Caco-2 (cell line): ENCODE results near the gene SLC4A1. TPM values are rescaled to one million over a fixed set of nuclear protein-coding genes. Genes with fewer than 3 reads are reported as not detected.

Experiments
- BruUV-seq: library from RNA; stranded (reverse); fragments of 400-500 nt; replicated peaks from 2 replicates; lab custom pipeline; 2021; lab: Mats Ljungman, UMichigan
- CTCF ChIA-PET: fragments of 300-600 bp; sonication (Branson Sonifier 250); formaldehyde crosslinking; loops from one replicate; lab custom pipeline; 2022; ENCODE audit warnings: antibody characterized with exemption; lab: Charles Lee
- POLR2A ChIA-PET: fragments of 300-600 bp; sonication (Branson Sonifier 250); formaldehyde crosslinking; loops from one replicate; lab custom pipeline; 2022; ENCODE audit warnings: antibody characterized with exemption; lab: Charles Lee
- DNase-seq, 2 experiments: peaks; one replicate each; pipeline versions ENCODE4 v3.0.0 to v3.0.0-alpha.2; 2020 to 2022
- H3K27me3 ChIP-seq: replicated peaks from 2 replicates; pipeline ENCODE4 v1.6.0; 2011; ENCODE audit warnings: low read length; ENCODE audit not compliant: control insufficient read depth, insufficient read depth
- H3K36me3 ChIP-seq: 2 replicates; pipeline ENCODE4 v1.5.1; 2011; ENCODE audit warnings: low read length; ENCODE audit not compliant: control insufficient read depth, insufficient read depth
- H3K4me1 ChIP-seq: fragments of 250-450 bp; sonication (Bioruptor Pico); 2 replicates; pipeline ENCODE4 v1.5.1; 2020; ENCODE audit warnings: mild to moderate bottlenecking
- H3K4me3 ChIP-seq: 2 replicates; pipeline ENCODE4 v1.5.1; 2011; ENCODE audit warnings: low read depth, mild to moderate bottlenecking, control low read depth, low read length
- H3K9me3 ChIP-seq: fragments of 250-450 bp; sonication (Bioruptor Pico); 2 replicates; pipeline ENCODE4 v1.5.1; 2020; ENCODE audit warnings: mild to moderate bottlenecking, moderate library complexity
- H3K27ac Mint-ChIP-seq: one replicate; pipeline ENCODE4 v1.8.0; 2022; ENCODE audit warnings: mixed read lengths; ENCODE audit not compliant: unreplicated experiment
- H3K27me3 Mint-ChIP-seq: one replicate; pipeline ENCODE4 v1.8.0; 2022; ENCODE audit warnings: mixed read lengths; ENCODE audit not compliant: insufficient read depth, unreplicated experiment
- H3K36me3 Mint-ChIP-seq: one replicate; pipeline ENCODE4 v1.8.0; 2022; ENCODE audit warnings: mild to moderate bottlenecking, mixed read lengths; ENCODE audit not compliant: insufficient read depth, unreplicated experiment
- H3K4me1 Mint-ChIP-seq: one replicate; pipeline ENCODE4 v1.8.0; 2022; ENCODE audit warnings: low read depth, mixed read lengths; ENCODE audit not compliant: unreplicated experiment
- H3K4me3 Mint-ChIP-seq: one replicate; pipeline ENCODE4 v1.8.0; 2022; ENCODE audit warnings: mild to moderate bottlenecking, moderate library complexity, mixed read lengths; ENCODE audit not compliant: unreplicated experiment
- H3K9me3 Mint-ChIP-seq: one replicate; pipeline ENCODE4 v1.8.0; 2022; ENCODE audit warnings: mixed read lengths; ENCODE audit not compliant: unreplicated experiment
- intact Hi-C: fragments of 100-400 bp; cut with micrococcal nuclease; formaldehyde crosslinking; loops from one replicate; pipeline ENCODE4 v1.10.0; 2022; ENCODE audit not compliant: unreplicated experiment
- total RNA-seq: library from RNA; stranded (reverse); gene quantifications from 2 replicates; pipeline ENCODE4 v1.2.3, GENCODE V29; 2022
- TF ChIP-seq, protein P1 (sequence below), 2 experiments: fragments of 200-600 bp in 1 of 2; IDR thresholded peaks; 1 replicate in 1 of 2; 2 replicates in 1 of 2; pipeline versions ENCODE4 v1.5.1 to v1.8.0; 2011 to 2022; ENCODE audit warnings: antibody characterized with exemption in 1 of 2, control low read depth in 1 of 2, inconsistent platforms in 1 of 2, low read depth in 1 of 2, low read length in 1 of 2, mild to moderate bottlenecking in 1 of 2, moderate library complexity in 1 of 2; ENCODE audit not compliant: insufficient read depth in 1 of 2, severe bottlenecking in 1 of 2, unreplicated experiment in 1 of 2

Gene SLC4A1
- total RNA-seq, 1 experiment from 2014 or later = not detected

DNA sequence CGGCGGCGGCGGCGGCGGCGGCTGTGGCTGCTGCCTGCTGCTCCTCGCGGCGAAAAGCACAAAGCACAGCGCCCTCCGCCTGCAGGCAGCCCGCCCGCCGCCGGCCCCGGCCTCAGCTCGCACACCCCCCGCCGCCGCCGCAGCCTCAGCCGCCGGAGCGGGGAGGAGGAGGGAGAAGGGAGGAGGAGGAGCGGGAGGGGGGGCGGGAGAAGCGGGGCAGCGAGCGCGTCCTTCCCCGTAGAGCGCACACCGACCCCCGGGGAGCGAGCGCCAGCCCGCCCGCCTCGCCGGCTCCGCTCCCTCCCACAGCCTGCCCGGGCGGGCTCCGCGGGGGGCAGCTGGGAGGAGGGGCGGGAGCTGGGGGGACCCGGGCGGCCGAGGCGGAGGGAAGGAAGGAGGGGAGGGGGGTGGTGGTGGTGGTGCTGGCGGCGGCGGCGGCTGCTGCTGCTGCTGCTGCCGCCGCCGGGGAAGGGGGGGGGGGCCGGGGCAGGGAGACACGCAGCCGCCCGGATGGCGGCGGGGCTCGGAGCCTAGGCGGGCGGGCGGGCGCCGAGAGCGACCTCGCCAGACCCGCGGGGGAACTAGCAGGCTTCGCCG, 48.2 kb downstream of the SLC4A1 start, which contains the start of gene UBTF:
Gene UBTF (minus strand): TSS at position 60 of the 597 bp plus-strand sequence. CDS start 1,446 bp downstream, outside the sequence.
- intact Hi-C loops = loop anchor here (2.0 to 5.0 kb wide), 2 partner anchors 88 to 105 kb away; partner anchors contain the start of genes RUNDC3A and SLC25A39
- Mint-ChIP-seq H3K4me3 (peak within 1 kb of the TSS; percentile 97), H3K4me1 (peaks cover 7% of the 10 kb centered on the region), H3K36me3 (peaks cover 42% of the 10 kb centered on the region), H3K27ac (peak within 1 kb of the TSS; percentile 69), H3K27me3 (no peaks in the 10 kb centered on the region), H3K9me3 (no peaks in the 10 kb centered on the region)
- BruUV-seq = no TSS peak
- POLR2A ChIA-PET = interaction anchor here (0.6 to 2.6 kb wide), 4 partner anchors 11 to 111 kb away, joined by 4 to 9 read pairs (median 4); partner anchors contain the start of genes RUNDC3A and TMUB2
- peak; percentile 62 to 78 for DNase-seq
- H3K27me3 ChIP-seq = no peaks in the 10 kb centered on the region
- H3K4me3 ChIP-seq = peak within 1 kb of the TSS; percentile 98
- H3K9me3 ChIP-seq = no peaks in the 10 kb centered on the region
- peaks cover 9% of the 10 kb centered on the region for H3K4me1 ChIP-seq
- TF ChIP-seq, protein P1, sequence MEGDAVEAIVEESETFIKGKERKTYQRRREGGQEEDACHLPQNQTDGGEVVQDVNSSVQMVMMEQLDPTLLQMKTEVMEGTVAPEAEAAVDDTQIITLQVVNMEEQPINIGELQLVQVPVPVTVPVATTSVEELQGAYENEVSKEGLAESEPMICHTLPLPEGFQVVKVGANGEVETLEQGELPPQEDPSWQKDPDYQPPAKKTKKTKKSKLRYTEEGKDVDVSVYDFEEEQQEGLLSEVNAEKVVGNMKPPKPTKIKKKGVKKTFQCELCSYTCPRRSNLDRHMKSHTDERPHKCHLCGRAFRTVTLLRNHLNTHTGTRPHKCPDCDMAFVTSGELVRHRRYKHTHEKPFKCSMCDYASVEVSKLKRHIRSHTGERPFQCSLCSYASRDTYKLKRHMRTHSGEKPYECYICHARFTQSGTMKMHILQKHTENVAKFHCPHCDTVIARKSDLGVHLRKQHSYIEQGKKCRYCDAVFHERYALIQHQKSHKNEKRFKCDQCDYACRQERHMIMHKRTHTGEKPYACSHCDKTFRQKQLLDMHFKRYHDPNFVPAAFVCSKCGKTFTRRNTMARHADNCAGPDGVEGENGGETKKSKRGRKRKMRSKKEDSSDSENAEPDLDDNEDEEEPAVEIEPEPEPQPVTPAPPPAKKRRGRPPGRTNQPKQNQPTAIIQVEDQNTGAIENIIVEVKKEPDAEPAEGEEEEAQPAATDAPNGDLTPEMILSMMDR (IDR thresholded peaks at IDR 0.05; ENCODE audit: insufficient read depth in 1 of 2, low read depth in 1 of 2, low read length in 1 of 2, severe bottlenecking in 1 of 2, unreplicated experiment in 1 of 2) = no peak
- CTCF ChIA-PET = interaction anchor here (0.7 to 1.8 kb wide), 2 partner anchors 32 to 107 kb away, joined by 3 to 5 read pairs; no protein-coding TSS in a partner anchor
- H3K36me3 ChIP-seq = peaks cover 10% of the 10 kb centered on the region

DNA sequence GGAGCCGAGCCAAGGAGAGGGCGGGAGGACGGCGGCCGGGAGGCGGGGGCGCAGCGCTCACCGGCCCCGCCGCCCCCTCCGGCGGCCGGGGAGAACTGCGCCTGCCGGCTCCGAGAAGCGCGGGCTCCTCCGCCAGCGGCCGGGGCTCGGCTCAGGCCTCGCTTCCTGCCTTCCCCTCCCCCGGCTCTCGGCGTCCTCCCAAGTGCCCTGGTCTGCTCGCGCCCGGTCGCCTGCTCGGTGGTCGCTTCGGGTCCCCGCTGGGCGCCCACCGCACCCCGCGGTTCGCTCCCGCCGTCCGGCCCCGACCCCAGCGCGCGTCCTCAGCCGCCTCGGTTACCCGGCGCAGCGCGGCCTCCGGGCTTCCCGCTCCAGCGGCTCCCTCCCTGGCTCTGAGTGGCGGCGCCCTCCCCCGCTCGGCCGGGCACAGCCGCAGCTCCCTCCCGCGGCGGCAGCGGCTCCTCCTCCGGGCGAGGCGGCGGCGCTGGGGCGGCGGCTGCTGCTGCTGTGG, 48.8 kb downstream of the SLC4A1 start:
- POLR2A ChIA-PET = interaction anchor here (0.6 to 2.6 kb wide), 3 partner anchors 32 to 112 kb away, joined by 4 to 9 read pairs (median 5); partner anchors contain the start of genes RUNDC3A and TMUB2
- no peaks in the 10 kb centered on the region for H3K27me3 ChIP-seq
- peak in 1 of 2 experiments; percentile 85 for DNase-seq
- TF ChIP-seq, protein P1 (IDR thresholded peaks at IDR 0.05; ENCODE audit: insufficient read depth in 1 of 2, low read depth in 1 of 2, low read length in 1 of 2, severe bottlenecking in 1 of 2, unreplicated experiment in 1 of 2) = peak; percentile 24 to 60
- Mint-ChIP-seq H3K36me3 (peaks cover 45% of the 10 kb centered on the region), H3K4me1 (peaks cover 7% of the 10 kb centered on the region), H3K27ac (no peak overlapping the region), H3K27me3 (no peaks in the 10 kb centered on the region), H3K4me3 (peak overlapping the region; percentile 79), H3K9me3 (no peaks in the 10 kb centered on the region)
- BruUV-seq = no TSS peak
- H3K4me1 ChIP-seq = peaks cover 9% of the 10 kb centered on the region
- intact Hi-C loops = loop anchor here (2.0 kb wide), 1 partner anchor 106 kb away; the partner anchor contains the start of gene SLC25A39
- no peaks in the 10 kb centered on the region for H3K9me3 ChIP-seq
- H3K4me3 ChIP-seq = peak overlapping the region; percentile 98
- H3K36me3 ChIP-seq = peaks cover 11% of the 10 kb centered on the region
- CTCF ChIA-PET = interaction anchor here (0.7 to 1.8 kb wide), 2 partner anchors 32 to 108 kb away, joined by 3 to 5 read pairs; no protein-coding TSS in a partner anchor
